ENCODE data around the gene ARL6IP4.
"Not testable (repeated sequence)": the region's sequence is repeated elsewhere in the genome, so short reads cannot be mapped to it uniquely, and the experiment has no call there.

ARL6IP4 gene

GRCh38 chr12:122941351-122941750 is 39.1 kb upstream of the ARL6IP4 start:
- H3K4me3 ChIP-seq (ENCODE audit: low read depth, low read length); CTCF ChIA-PET; POLR2A ChIA-PET; H3K9me3 ChIP-seq (ENCODE audit: control insufficient read depth, insufficient read depth, low read depth, low read length); H3K27ac ChIP-seq (ENCODE audit: extremely low read depth, low read depth, low read length); H3K4me1 ChIP-seq (ENCODE audit: control insufficient read depth, insufficient read depth, low read length): not testable (repeated sequence)
- peaks cover 0 to 19% of the 10 kb centered on the region in 2 experiments; a peak in 2 of 3 replicates for H3K36me3 ChIP-seq (ENCODE audit: control insufficient read depth in 2 of 2, insufficient read depth in 1 of 2, low read length in 2 of 2)
- TF ChIP-seq ZFHX2 (tag by site-specific recombination; conservative IDR thresholded peaks at IDR 0.05) (peak; percentile 49), KLF1 (tag by site-specific recombination; IDR thresholded peaks at IDR 0.05) (peak; percentile 86), KLF17 (tag by site-specific recombination; IDR thresholded peaks at IDR 0.05) (0 out of 2 replicates have a peak, but pooled peaks have one; percentile 27), ZNF394 (tag by site-specific recombination; IDR thresholded peaks at IDR 0.05; ENCODE audit: borderline replicate concordance) (peak; percentile 19; the same call in 1 of the 2 replicates), WT1 (tag by site-specific recombination; IDR thresholded peaks at IDR 0.05) (0 out of 2 replicates have a peak, but pooled peaks have one; percentile 22), EGR2 (tag by site-specific recombination; IDR thresholded peaks at IDR 0.05; ENCODE audit: low read depth) (0 out of 2 replicates have a peak, but pooled peaks have one; percentile 7), SP7 (tag by site-specific recombination; IDR thresholded peaks at IDR 0.05) (peak; percentile 18; the same call in 1 of the 2 replicates)

DNA sequence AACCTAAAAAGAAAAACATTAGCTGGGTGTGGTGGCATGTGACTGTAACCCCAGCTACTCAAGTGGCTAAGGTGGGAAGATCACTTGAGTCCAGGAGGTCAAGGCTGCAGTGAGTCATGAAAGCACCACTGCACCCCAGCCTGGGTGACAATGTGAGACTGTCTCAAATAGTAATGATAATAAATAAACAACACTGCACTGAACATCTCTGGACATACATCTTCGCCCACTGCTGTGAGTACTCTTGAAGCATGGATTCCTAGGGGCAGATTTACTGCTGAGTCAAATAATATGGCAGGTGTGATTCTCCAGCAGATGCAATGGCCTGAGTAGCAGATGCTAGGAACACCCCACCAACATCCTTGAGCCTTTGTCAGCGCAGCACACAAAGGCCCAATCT is 37.8 kb upstream of the ARL6IP4 start:
- H3K4me3 ChIP-seq (ENCODE audit: low read depth, low read length), result no peak overlapping the region
- no peaks in the 10 kb centered on the region for H3K9me3 ChIP-seq (ENCODE audit: control insufficient read depth, insufficient read depth, low read depth, low read length)
- peaks cover 0 to 15% of the 10 kb centered on the region in 2 experiments; a peak in 2 of 3 replicates for H3K36me3 ChIP-seq (ENCODE audit: control insufficient read depth in 2 of 2, insufficient read depth in 1 of 2, low read length in 2 of 2)
- POLR2A ChIA-PET, result interaction anchor here (0.5 to 1.3 kb wide), 2 partner anchors 23 to 54 kb away, joined by 5 to 6 read pairs; partner anchors contain the start of gene ABCB9
- no peak overlapping the region for H3K27ac ChIP-seq (ENCODE audit: extremely low read depth, low read depth, low read length)
- TF ChIP-seq OSR2 (tag by site-specific recombination; IDR thresholded peaks at IDR 0.05), result 0 out of 2 replicates have a peak, but pooled peaks have one; percentile 33
- no peak for TF ChIP-seq ZNF513 (tag by site-specific recombination; IDR thresholded peaks at IDR 0.05)
- no peak for TF ChIP-seq GLI2 (tag by site-specific recombination; IDR thresholded peaks at IDR 0.05; ENCODE audit: borderline replicate concordance, low read depth)
- TF ChIP-seq KLF1 (tag by site-specific recombination; IDR thresholded peaks at IDR 0.05), result peak; percentile 44; the same call in 1 of the 2 replicates
- CTCF ChIA-PET, result no interaction called here
- no peaks in the 10 kb centered on the region for H3K4me1 ChIP-seq (ENCODE audit: control insufficient read depth, insufficient read depth, low read length)

DNA sequence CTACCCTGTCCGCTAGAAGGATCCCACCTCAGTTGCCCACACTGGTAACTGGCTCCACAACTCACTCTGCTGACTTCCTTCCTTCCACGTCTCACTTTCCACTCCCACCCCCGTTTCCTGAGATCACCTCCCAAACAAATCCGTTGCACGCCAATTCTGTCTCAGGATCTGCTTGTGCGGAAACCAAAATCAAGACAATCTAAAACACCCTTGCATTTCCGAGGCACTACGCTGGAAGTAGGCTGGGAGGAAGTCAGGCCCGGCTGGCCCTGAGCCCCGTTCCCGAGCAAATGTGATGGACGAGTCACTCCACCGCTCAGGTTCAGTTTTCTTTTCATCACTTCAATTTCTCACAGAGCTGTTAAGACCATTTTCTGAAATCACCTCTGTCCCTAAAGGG is 37.3 kb upstream of the ARL6IP4 start:
- H3K9me3 ChIP-seq (ENCODE audit: control insufficient read depth, insufficient read depth, low read depth, low read length), result no peaks in the 10 kb centered on the region
- H3K4me1 ChIP-seq (ENCODE audit: control insufficient read depth, insufficient read depth, low read length), result no peaks in the 10 kb centered on the region
- H3K36me3 ChIP-seq (ENCODE audit: control insufficient read depth in 2 of 2, insufficient read depth in 1 of 2, low read length in 2 of 2), result peaks cover 0 to 11% of the 10 kb centered on the region in 2 experiments; a peak in 2 of 3 replicates
- ChIA-PET POLR2A (no interaction called here), CTCF (interaction anchor here (0.7 to 1.0 kb wide), 3 partner anchors 10 to 17 kb away, joined by 3 to 9 read pairs (median 4); no protein-coding TSS in a partner anchor)
- no peak overlapping the region for H3K4me3 ChIP-seq (ENCODE audit: low read depth, low read length)
- H3K27ac ChIP-seq (ENCODE audit: extremely low read depth, low read depth, low read length), result no peak overlapping the region
- TF ChIP-seq ZNF341 (tag by site-specific recombination; IDR thresholded peaks at IDR 0.05; ENCODE audit: low read depth), result no peak
- TF ChIP-seq, protein P1, sequence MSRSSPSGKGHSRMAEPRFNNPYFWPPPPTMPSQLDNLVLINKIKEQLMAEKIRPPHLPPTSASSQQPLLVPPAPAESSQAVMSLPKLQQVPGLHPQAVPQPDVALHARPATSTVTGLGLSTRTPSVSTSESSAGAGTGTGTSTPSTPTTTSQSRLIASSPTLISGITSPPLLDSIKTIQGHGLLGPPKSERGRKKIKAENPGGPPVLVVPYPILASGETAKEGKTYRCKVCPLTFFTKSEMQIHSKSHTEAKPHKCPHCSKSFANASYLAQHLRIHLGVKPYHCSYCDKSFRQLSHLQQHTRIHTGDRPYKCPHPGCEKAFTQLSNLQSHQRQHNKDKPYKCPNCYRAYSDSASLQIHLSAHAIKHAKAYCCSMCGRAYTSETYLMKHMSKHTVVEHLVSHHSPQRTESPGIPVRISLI (tag by site-specific recombination; IDR thresholded peaks at IDR 0.05), result no peak
- TF ChIP-seq ZNF560 (tag by site-specific recombination; IDR thresholded peaks at IDR 0.05; ENCODE audit: borderline replicate concordance), result no peak
- no peak for TF ChIP-seq ZNF121 (tag by site-specific recombination; IDR thresholded peaks at IDR 0.05)
- TF ChIP-seq, protein P2, sequence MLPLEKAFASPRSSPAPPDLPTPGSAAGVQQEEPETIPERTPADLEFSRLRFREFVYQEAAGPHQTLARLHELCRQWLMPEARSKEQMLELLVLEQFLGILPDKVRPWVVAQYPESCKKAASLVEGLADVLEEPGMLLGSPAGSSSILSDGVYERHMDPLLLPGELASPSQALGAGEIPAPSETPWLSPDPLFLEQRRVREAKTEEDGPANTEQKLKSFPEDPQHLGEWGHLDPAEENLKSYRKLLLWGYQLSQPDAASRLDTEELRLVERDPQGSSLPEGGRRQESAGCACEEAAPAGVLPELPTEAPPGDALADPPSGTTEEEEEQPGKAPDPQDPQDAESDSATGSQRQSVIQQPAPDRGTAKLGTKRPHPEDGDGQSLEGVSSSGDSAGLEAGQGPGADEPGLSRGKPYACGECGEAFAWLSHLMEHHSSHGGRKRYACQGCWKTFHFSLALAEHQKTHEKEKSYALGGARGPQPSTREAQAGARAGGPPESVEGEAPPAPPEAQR (tag by site-specific recombination; IDR thresholded peaks at IDR 0.05), result no peak
- TF ChIP-seq ZIC2 (tag by site-specific recombination; IDR thresholded peaks at IDR 0.05), result no peak
- TF ChIP-seq, protein P3, sequence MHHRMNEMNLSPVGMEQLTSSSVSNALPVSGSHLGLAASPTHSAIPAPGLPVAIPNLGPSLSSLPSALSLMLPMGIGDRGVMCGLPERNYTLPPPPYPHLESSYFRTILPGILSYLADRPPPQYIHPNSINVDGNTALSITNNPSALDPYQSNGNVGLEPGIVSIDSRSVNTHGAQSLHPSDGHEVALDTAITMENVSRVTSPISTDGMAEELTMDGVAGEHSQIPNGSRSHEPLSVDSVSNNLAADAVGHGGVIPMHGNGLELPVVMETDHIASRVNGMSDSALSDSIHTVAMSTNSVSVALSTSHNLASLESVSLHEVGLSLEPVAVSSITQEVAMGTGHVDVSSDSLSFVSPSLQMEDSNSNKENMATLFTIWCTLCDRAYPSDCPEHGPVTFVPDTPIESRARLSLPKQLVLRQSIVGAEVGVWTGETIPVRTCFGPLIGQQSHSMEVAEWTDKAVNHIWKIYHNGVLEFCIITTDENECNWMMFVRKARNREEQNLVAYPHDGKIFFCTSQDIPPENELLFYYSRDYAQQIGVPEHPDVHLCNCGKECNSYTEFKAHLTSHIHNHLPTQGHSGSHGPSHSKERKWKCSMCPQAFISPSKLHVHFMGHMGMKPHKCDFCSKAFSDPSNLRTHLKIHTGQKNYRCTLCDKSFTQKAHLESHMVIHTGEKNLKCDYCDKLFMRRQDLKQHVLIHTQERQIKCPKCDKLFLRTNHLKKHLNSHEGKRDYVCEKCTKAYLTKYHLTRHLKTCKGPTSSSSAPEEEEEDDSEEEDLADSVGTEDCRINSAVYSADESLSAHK (tag by site-specific recombination; IDR thresholded peaks at IDR 0.05), result no peak
- TF ChIP-seq, protein P4, sequence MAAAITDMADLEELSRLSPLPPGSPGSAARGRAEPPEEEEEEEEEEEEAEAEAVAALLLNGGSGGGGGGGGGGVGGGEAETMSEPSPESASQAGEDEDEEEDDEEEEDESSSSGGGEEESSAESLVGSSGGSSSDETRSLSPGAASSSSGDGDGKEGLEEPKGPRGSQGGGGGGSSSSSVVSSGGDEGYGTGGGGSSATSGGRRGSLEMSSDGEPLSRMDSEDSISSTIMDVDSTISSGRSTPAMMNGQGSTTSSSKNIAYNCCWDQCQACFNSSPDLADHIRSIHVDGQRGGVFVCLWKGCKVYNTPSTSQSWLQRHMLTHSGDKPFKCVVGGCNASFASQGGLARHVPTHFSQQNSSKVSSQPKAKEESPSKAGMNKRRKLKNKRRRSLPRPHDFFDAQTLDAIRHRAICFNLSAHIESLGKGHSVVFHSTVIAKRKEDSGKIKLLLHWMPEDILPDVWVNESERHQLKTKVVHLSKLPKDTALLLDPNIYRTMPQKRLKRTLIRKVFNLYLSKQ (tag by site-specific recombination; IDR thresholded peaks at IDR 0.05; ENCODE audit: borderline replicate concordance), result no peak
